Urothelium cell line (cell line): ENCODE data around the gene PEX3.
A peak's percentile ranks its signal among the peaks of the same experiment; 100 is the strongest.
"Not testable (repeated sequence)": the region's sequence is repeated elsewhere in the genome, so short reads cannot be mapped to it uniquely, and the experiment has no call there.

ENCODE experiments used
- DNase-seq: peaks from one replicate; pipeline ENCODE4 v3.0.0; 2011; ENCODE audit warnings: low spot score, mixed read lengths
- FAIRE-seq: peaks from 2 replicates; lab custom pipeline; 2011; peaks lifted over from hg19 to GRCh38; lab: Jason Lieb, UNC

Gene PEX3

DNA sequence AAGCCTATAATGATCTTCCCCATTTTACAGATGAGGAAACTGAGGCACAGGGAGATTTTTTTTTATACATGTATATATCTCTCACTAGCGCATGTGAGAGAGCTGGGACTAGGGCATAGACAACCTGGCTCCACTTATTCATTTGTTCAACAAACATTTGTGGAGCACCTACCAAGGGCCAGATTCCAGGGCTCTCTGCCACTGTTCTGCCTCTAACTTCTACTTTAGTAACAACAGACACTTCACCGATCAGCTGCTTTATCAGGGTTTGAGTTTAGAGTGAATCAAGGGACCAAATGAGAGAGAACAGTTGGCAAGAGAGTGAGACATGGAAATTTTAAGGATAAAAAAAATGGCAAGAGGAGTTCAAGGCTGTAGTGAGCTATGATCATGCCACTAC is 7.5 kb upstream of the PEX3 start:
- FAIRE-seq = no peak
- DNase-seq = no peak

DNA sequence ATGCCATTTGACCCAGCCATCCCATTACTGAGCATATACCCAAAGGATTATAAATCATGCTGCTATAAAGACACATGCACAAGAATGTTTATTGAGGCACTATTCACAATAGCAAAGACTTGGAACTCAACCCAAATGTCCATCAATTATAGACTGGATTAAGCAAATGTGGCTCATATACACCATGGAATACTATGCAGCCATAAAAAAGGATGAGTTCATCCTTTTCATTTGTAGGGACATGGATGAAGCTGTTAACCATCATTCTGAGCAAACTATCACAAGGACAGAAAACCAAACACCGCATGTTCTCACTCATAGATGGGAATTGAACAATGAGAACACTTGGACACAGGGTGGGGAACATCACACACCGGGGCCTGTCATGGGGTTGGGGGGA is 2.7 kb upstream of the PEX3 start:
- not testable (repeated sequence) for DNase-seq, FAIRE-seq

DNA sequence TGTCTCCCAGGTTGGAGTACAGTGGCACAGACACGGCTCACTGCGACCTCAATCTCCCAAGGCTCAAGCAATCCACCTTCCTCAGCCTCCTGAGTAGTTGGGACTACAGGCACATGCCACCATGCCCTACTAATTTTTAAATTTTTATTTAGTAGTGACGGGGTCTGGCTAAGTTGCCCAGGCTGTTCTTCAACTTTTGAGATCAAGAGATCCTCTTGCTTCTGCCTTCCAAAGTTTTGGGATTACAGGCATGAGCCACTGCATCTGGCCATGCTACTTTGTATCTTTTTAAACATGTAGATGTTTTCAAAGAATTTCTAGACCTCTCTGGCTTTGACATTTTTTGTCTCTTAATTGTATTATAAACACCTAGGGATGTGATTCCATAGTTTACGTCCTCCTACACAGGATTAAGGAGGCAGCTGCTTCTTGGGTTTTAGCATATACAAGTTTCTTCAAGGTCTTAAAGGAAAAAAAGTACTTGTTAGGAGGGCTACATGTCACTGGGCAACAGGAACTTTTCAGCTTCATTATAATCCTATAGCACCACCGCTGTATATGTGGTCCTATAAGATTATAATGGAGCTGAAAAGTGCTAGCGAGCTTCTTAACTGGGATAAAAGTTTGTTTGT is 1.4 kb upstream of the PEX3 start:
- FAIRE-seq = no peak
- DNase-seq = no peak

DNA sequence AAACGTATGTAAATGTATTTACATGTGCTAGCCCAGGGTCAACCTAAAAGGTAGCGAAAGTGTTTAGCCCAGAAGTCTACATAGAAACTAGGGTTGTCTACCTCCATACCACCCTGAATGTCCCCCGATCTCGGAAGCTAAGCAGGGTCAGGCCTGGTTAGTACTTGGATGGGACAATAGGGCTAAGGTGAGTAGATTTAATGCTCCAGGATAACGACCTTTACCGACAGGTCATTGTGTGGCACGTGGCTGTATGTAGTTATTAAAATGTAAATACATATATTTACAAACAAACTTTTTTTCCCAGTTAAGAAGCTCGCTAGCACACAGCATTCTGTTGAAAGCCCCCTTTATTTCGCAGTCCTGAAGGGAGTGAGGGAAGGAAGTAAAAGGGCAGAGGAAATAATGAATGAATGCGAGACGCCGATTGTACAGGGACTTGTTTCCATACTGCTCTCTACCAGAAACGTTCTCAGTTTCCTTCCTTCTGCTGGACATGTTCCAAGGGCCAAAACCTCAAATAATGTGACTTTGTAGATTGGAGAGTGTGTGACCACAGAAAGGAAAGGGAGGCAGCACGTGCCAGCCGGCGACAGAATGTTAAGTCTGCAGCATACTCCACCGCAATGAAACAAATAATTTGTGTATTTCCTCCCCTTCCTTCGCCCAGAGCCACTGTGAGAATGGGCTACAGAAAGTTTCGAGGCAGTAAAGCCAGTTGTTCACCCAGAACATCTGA is 722 bp upstream of the PEX3 start:
- peak; percentile 13 for DNase-seq
- no peak for FAIRE-seq

DNA sequence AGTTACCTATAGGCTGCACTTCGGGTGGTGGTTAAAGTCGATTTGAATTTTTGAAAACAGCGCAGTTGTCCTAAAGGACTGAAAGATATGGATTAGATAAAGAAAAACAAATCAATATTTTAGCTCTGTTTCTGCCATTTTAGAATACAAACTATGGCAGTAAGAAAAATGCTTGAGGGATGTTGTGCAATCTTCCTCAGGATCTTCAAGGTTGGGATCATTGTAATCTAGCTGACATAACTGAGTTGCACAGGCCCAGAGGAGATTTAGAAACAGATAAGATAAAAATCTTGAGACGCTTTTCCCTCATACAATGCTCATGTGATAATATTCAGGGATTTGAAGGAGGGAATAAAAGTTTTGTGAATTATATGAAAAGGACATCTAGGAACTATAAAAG is 926 bp downstream of the PEX3 start:
- FAIRE-seq = no peak
- no peak for DNase-seq

DNA sequence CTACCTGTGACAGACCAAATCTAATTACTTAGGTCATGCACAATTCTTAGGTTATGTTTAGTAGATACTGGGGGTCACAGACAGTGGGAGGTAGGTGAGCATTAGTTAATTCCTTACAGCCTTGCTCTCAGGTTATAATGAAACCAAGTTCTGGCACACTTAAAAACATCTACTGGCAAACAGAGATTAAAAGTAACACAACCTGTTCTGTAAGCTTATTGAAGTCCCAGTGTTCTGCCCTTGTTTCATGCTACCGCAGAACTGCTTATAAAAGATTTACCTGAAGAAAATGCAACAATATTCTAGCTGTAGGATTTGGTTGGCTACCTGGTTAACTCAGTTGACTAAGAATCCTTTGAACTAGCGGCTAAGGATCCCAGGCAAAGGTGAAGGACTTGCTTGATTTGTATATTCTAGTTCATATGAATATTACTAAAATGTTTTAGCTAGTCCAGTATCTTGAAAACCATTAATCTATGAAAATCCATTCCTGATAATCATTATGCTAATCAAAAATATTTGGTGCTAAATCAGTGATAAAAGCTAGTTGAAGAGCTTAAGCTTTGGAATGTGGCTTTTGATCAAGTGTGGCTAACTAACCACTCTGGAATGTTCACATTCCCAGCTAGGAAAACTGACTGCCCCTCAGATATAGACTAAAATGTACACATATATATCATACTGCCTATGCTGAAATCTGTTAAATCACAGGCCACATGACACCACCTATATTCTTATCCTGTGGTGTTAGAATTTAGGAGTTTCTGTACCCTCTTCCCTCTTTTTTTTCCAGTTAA is 7.2 kb downstream of the PEX3 start:
- DNase-seq (no peak), FAIRE-seq (no peak)

DNA sequence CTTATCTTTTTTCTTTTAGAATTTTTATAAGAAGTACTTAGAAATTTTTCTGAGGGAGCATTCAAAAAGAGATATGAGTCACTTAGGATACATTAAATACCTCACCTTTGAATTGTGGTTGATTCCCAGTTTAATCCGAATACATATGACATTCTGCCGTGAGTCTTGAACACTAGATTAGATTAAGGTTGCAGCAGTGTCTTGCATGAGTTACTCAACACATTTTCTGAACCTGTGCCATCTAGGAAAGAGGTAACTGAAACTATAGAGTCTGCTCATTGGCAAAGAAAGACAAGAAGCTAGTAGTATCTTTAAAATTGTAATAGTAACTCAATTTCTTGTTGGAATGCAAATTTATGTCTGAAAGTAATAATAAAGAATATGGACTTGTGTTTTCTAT is 14.9 kb downstream of the PEX3 start:
- DNase-seq = no peak
- no peak for FAIRE-seq

DNA sequence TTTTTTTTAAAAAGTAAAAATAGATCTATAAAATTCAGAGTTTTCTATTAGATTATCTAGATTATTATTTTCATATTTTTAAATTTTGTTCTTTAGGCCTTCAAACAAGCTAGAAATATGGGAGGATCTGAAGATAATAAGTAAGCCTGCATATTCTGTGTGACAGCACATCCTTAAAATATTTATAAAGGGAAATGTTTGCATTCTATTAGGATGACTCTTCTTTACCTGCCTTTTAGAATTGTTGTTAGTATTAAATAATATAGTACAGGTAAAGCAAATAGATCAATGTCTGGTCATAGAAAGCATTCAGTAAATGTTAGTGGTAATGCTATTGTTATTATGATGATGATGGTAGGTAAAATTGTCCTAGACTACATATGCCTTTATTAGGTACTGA is 17.4 kb downstream of the PEX3 start:
- DNase-seq = no peak
- FAIRE-seq = no peak

DNA sequence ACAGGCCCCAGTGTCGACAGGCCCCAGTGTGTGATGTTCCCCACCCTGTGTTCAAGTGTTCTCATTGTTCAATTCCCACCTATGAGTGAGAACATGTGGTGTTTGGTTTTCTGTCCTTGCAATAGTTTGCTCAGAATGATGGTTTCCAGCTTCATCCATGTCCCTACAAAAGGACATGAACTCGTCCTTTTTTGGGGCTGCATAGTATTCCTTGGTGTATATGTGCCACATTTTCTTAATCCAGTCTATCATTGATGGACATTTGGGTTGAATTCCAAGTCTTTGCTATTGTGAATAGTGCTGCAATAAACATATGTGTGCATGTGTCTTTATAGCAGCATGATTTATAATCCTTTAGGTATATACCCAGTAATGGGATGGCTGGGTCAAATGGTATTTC is 18.2 kb downstream of the PEX3 start:
- peak; percentile 100 for FAIRE-seq
- not testable (repeated sequence) for DNase-seq

DNA sequence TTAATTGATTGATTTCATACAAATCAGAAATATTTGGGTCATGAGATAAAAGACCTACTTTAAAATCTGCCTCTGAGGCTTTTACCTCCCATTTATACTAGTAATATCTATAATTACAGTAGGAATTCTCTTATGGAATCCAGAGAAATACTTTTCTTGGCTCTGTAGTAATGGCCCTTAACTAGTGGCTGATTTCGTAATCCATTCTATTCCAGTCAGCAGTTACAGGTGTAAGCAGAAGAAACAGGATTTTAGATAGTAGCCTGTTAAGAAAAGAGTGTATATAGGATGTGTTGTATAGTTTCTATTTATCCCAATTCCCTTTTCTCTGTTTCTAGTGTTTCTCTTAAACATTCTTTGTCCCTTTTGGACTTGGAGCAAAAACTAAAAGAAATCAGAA is 21.2 kb downstream of the PEX3 start:
- FAIRE-seq (no peak), DNase-seq (no peak)

DNA sequence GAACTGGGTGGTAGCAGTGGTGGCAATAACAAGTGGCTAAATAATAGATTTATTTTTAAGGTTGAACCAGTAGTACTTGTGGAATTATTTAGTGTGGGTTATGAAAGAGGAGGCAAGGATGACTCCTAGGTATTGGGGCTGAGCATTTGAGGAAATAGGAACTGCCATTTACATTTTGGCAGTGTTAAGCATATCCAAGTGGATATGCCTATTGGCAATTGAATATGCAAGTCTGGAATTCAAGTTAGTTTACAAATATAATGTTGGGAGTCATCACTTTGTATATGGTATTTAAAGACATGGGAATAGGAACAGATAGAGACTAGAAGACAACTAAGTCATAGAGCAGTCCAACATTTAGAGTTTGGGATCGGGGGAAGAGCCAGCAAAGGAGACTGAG is 25.9 kb downstream of the PEX3 start:
- FAIRE-seq (no peak), DNase-seq (no peak)

DNA sequence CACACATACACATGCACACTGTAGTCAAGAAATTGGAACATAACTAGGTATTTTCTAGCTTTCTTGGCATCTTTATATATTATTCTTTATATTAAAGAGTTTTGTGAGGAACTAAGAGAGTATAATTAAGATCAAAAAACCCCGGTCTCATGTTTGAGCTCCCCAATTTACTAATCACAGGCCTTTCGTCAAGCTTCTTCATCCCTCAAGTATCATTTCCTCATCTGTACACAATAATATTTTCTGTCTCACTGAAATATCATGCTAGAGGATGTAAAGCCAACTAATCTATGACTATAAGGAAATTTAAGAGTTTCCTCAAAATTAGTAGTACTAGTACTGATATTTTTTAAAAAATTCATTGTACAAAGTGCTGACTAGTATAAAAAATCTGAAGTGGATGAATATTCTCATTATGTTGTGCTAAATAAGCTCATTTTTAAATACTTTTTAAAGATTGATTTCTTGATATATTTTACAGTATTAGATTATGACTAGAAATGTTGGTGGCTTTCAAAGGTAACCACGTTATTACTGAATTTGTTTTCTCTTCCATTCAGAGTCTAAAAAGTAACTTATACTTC is 28.0 kb downstream of the PEX3 start:
- DNase-seq (no peak), FAIRE-seq (no peak)

DNA sequence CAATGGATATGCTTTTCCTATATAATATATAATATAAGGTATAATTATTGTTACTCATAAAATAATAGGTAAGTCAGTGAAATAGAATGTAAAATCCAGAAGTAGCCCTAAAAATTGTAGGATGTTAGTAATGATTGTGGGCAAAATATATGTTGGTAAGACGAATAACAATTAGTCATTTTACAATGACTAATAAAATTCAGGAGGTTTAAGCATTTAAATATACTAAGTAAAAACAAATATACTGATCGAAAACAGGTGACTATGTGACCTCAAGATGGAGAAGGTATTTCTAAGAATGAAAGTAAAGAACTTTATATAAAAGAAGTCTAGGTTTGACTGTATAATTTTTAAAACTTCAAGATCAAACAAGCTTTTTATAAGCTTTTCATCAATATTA is 32.0 kb downstream of the PEX3 start:
- DNase-seq (no peak), FAIRE-seq (no peak)

DNA sequence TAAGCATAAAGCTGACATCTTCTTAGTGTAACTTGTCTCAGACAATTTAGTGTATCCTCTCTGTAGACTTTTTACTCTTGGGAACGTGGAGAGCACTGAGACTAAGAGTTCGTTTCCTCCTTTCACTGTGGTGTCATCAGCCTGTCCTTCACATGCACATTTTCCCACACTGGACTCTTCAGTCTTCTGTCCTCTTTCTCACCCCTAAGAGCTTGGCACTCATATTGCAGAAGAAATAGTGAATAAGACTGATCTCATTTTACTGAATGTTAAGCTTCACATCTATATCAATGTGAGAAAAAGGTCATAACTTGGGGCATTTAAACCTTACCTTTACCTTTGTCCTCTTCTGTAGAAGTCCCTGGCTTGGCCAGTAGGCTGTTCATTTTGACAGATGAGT is 35.4 kb downstream of the PEX3 start:
- no peak for DNase-seq
- no peak for FAIRE-seq

DNA sequence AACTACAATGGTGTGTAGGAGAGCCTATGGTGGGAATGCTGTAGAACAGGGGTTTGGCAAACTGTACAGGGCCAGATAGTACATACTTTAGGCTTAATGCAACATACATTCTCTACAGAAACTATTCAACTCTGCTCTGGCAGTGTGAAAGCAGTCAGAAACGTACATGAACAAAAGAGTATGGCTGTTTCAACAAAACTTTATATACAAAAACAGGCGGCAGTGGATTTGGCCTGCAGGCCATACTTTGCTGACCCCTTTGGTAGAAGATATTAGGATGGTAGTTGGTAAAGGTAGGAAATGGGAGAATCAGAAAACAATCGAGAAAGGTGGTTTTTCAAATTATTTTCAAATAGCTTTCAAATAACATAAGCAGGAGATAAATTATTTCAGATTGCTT is 36.1 kb downstream of the PEX3 start:
- DNase-seq (no peak), FAIRE-seq (no peak)

DNA sequence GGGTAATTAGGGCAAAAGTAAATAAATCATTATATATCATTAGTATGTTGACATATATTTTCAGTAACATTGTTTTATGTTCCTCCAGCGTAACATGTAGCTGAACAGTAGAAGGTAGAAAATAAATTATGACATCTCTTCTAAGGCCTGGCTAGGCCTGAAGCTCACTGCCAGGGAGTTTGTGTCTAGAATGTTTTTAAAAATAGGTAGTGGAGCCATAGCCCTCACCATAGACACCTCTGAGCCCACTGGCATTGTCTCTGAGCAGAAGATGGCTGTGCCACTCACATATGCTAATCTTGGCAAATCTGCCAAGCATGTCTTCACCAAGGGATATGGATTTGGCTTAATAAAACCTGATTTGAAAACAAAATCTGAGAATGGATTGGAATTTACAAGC is 39.6 kb downstream of the PEX3 start:
- DNase-seq = no peak
- no peak for FAIRE-seq

DNA sequence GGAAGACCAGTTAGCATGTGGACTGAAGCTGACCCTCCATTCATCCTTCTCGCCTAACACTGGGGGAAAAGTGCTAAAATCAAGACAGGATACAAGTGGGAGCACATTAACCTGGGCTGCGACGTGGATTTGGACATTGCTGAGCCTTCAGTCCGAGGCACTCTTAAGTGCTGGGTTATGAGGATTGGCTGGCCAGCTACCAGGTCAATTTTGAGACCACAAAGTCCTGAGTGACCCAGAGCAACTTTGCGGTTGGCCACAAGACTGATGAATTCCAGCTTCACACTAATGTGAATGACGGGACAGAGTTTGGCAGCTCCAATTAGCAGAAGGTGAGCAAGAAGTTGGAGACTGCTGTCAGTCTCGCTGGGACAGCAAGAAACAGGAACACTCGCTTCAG is 40.2 kb downstream of the PEX3 start:
- DNase-seq (no peak), FAIRE-seq (no peak)

DNA sequence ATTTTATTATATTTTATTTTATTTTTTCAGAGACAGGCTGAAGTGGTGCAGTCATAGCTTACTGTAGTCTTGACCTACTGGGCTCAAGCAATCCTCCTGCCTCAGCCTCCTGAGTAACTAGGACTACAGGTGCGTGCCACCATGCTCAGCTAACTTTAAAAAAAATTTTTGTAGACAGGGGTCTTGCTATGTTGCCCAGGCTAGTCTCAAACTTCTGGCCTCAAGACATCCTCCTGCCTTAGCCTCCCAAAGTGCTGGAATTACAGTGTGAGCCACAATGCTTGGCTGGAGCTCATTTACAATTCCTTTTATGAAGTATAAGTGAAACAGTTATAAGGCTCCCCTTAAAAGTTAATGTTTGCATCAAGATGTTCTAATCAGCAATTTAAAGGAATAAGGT is 46.4 kb downstream of the PEX3 start:
- no peak for DNase-seq
- FAIRE-seq = no peak

DNA sequence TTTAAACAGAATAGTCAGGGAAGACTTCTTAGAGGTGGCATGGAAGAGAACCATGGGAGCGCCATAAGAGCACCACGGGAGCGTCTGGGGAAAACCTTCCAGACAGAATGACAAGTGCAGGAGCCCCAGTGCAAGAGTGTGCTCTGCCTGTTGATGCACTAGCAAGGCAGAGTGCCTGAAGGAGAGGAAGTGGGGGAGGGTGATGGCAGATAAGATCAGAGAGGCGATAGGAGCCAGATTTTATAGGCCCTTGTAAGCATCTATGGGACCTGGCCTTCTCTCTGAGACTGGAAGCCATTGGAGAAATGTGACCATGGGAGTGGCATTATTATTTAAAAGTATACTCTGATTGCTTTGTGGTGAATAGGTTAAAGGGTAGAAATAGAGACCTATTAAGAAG is 47.8 kb downstream of the PEX3 start:
- no peak for FAIRE-seq
- no peak for DNase-seq

DNA sequence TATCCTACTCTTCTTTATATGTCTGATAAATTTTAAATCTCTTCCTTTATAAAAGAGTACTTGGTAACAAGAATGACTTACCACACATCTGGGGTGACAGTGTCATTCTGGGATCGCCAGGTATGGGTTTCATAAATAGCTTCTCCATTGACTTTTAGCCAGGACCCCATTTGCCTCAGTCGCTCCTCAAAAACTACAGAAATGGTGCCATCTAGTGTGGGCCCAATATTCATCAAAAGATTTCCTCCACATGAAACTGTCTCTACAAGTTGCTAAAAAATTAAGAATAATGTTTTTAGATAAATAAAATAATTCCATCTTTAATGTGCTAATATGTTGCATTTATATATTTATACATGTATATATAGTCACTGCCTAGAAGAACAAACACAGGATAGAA is 51.2 kb downstream of the PEX3 start:
- DNase-seq (no peak), FAIRE-seq (no peak)

DNA sequence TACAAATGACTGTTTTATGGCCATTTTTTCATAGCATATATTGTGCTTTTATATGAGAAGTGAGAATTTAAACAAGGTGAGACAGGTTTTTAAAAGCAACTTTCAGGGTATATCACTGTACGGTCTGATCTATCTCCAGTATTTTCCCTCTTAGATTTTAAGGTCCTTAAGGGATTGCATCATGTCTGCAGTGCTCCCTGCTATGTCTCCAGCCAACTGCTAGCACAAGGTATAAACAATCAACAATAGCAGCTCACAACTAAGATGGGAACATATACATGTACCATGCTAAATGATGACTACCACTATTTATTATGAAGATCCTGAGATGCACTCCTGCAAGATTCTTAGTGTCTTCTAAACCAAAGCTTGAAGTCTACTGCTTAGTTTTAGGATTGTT is 53.8 kb downstream of the PEX3 start:
- FAIRE-seq (no peak), DNase-seq (no peak)

DNA sequence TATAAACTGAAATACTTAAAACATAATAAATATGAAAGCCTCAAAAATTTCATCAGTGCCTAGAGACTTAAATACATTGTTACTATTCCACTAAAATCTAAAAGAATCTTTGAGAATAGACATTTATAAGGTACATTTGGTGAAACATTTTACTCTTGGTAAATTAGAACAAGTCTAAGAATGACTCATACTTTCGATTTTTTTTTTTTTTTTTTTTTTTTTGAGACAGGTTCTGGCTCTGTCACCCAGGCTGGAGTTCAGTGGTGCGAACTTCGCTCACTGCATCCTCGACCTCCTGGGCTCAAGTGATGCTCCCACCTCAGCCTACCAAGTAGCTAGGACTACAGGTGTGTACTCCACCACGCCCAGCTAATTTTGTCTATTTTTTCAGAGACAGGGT is 54.5 kb downstream of the PEX3 start:
- FAIRE-seq (no peak), DNase-seq (no peak)
